Measurements from ENCODE around the gene ZNF121. TPM values are rescaled to one million over a fixed set of nuclear protein-coding genes. Genes with fewer than 3 reads are reported as not detected.

Gene ZNF121
- total and polyA plus RNA-seq, 8 donors = 5.4 to 17.4 (median 10.5) TPM

GRCh38 chr19:9523885-9524474, 60.3 kb downstream of the ZNF121 start:
- intact Hi-C loops (cut with DNase I) = no loop called here
- no peak for DNase-seq
- no peak overlapping the region for H3K27ac ChIP-seq
- peaks cover 11 to 15% (median 13%) of the 10 kb centered on the region in 3 donors for H3K36me3 ChIP-seq
- no peak for FAIRE-seq
- no peak overlapping the region for H3K4me3 ChIP-seq
- ATAC-seq = no peak
- WGBS, 2 donors = 93 to 95% methylated on average over 1 of the region's 1 CpG
- peaks cover 0 to 31% (median 13%) of the 10 kb centered on the region in 4 donors for H3K9me3 ChIP-seq
- no peaks in the 10 kb centered on the region for H3K27me3 ChIP-seq
- no peaks in the 10 kb centered on the region for H3K4me1 ChIP-seq
- no peak for TF ChIP-seq CTCF (IDR thresholded peaks at IDR 0.05)

Other genes with a start within 250 kb of the ZNF121 start
- 1 to 10 TPM in 1 of 6 donors, under 1 TPM in 4, not detected in 1; 0.32 to 2.0 (median 0.83) TPM for gene ZNF177, start 221.5 kb downstream of the ZNF121 start, total RNA-seq
- 1 to 10 TPM; 1.8 to 4.3 TPM for gene ZNF177, start 221.5 kb downstream of the ZNF121 start, polyA plus RNA-seq
- gene ZNF266, start 148.9 kb downstream of the ZNF121 start, total RNA-seq = 10 to 100 TPM in 1 of 6 donors, 1 to 10 TPM in 5; 5.1 to 11.5 (median 8.1) TPM
- gene ZNF266, start 148.9 kb downstream of the ZNF121 start, polyA plus RNA-seq = 10 to 100 TPM; 16.1 to 39.1 TPM
- gene ZNF560, start 85.9 kb downstream of the ZNF121 start, total RNA-seq = not detected
- gene ZNF560, start 85.9 kb downstream of the ZNF121 start, polyA plus RNA-seq = under 1 TPM in 1 of 2 donors, not detected in 1; 0.14 TPM
- gene ZNF426, start 45.9 kb downstream of the ZNF121 start, total RNA-seq = 10 to 100 TPM in 1 of 6 donors, 1 to 10 TPM in 5; 3.4 to 10.4 (median 6.0) TPM
- 1 to 10 TPM; 1.8 to 1.9 TPM for gene ZNF426, start 45.9 kb downstream of the ZNF121 start, polyA plus RNA-seq
- gene ZNF561, start 36.7 kb upstream of the ZNF121 start, total RNA-seq = 10 to 100 TPM; 10.3 to 24.6 (median 17.8) TPM
- 10 to 100 TPM; 11.7 to 17.0 TPM for gene ZNF561, start 36.7 kb upstream of the ZNF121 start, polyA plus RNA-seq
- 10 to 100 TPM; 11.5 to 22.4 (median 13.5) TPM for gene ZNF562, start 90.6 kb upstream of the ZNF121 start, total RNA-seq
- 1 to 10 TPM; 3.9 to 4.2 TPM for gene ZNF562, start 90.6 kb upstream of the ZNF121 start, polyA plus RNA-seq
- gene ZNF846, start 184.2 kb upstream of the ZNF121 start, total RNA-seq = 10 to 100 TPM in 1 of 6 donors, 1 to 10 TPM in 5; 2.3 to 10.2 (median 4.0) TPM
- gene ZNF846, start 184.2 kb upstream of the ZNF121 start, polyA plus RNA-seq = 1 to 10 TPM; 5.1 to 6.1 TPM
- gene FBXL12, start 234.6 kb upstream of the ZNF121 start, total RNA-seq = 10 to 100 TPM in 1 of 6 donors, 1 to 10 TPM in 5; 6.5 to 12.5 (median 7.0) TPM
- gene FBXL12, start 234.6 kb upstream of the ZNF121 start, polyA plus RNA-seq = 10 to 100 TPM; 16.6 to 20.5 TPM
- gene UBL5, start 243.4 kb upstream of the ZNF121 start, total RNA-seq = 100 to 1,000 TPM in 2 of 6 donors, 10 to 100 TPM in 4; 57.5 to 117 (median 87.5) TPM
- 100 to 1,000 TPM; 361 to 440 TPM for gene UBL5, start 243.4 kb upstream of the ZNF121 start, polyA plus RNA-seq